HEK293T (cell line): ENCODE measurements around the gene NAGLU.

Experiments used
- CTCF ChIA-PET: fragments of 350-600 bp; formaldehyde crosslinking; extraction: SDS; loops from one replicate; lab custom pipeline; 2021; ENCODE audit warnings: antibody characterized with exemption, inconsistent platforms; lab: Yijun Ruan, JAX
- POLR2A ChIA-PET: fragments of 350-600 bp; formaldehyde crosslinking; extraction: SDS; loops from one replicate; lab custom pipeline; 2020; ENCODE audit warnings: antibody characterized with exemption, inconsistent platforms; lab: Yijun Ruan, JAX
- DNase-seq: peaks from one replicate; pipeline ENCODE4 v3.0.0; 2012; ENCODE audit warnings: mixed read lengths; ENCODE audit errors: extremely low spot score
- ARNT ChIP-seq: fragments of 450-650 bp; IDR thresholded peaks from 2 replicates; pipeline ENCODE4 v1.6.1; 2017; ENCODE audit warnings: mild to moderate bottlenecking
- BHLHE40 ChIP-seq: fragments of 450-650 bp; IDR thresholded peaks from 2 replicates; pipeline ENCODE4 v1.6.1; 2016; ENCODE audit warnings: mild to moderate bottlenecking, moderate library complexity, borderline replicate concordance
- CTBP1 ChIP-seq: fragments of 450-650 bp; IDR thresholded peaks from 2 replicates; pipeline ENCODE4 v1.6.1; 2016; ENCODE audit warnings: borderline replicate concordance
- ELF4 ChIP-seq: fragments of 450-650 bp; IDR thresholded peaks from 2 replicates; pipeline ENCODE4 v1.6.1; 2017; ENCODE audit warnings: antibody characterized with exemption
- FOXA1 ChIP-seq: fragments of 450-650 bp; IDR thresholded peaks from 2 replicates; pipeline ENCODE4 v1.6.1; 2016; ENCODE audit warnings: mild to moderate bottlenecking
- FOXK2 ChIP-seq: fragments of 450-650 bp; IDR thresholded peaks from 2 replicates; pipeline ENCODE4 v1.6.1; 2016; ENCODE audit warnings: mild to moderate bottlenecking
- FOXM1 ChIP-seq: fragments of 450-650 bp; IDR thresholded peaks from 2 replicates; pipeline ENCODE4 v1.6.1; 2017; ENCODE audit warnings: mild to moderate bottlenecking, borderline replicate concordance
- HDGF ChIP-seq: fragments of 450-650 bp; IDR thresholded peaks from 2 replicates; pipeline ENCODE4 v1.6.1; 2017; ENCODE audit warnings: antibody characterized with exemption, borderline replicate concordance
- L3MBTL2 ChIP-seq: fragments of 450-650 bp; conservative IDR thresholded peaks from 2 replicates; pipeline ENCODE4 v1.6.1; 2016; ENCODE audit warnings: mild to moderate bottlenecking
- LEF1 ChIP-seq: fragments of 450-650 bp; IDR thresholded peaks from 2 replicates; pipeline ENCODE4 v1.6.1; 2017; ENCODE audit warnings: mild to moderate bottlenecking, borderline replicate concordance
- NFRKB ChIP-seq: fragments of 450-650 bp; IDR thresholded peaks from 2 replicates; pipeline ENCODE4 v1.6.1; 2016; ENCODE audit warnings: mild to moderate bottlenecking, moderate library complexity
- PKNOX1 ChIP-seq: fragments of 450-650 bp; IDR thresholded peaks from 2 replicates; pipeline ENCODE4 v1.6.1; 2016
- SP1 ChIP-seq: fragments of 450-650 bp; IDR thresholded peaks from 2 replicates; pipeline ENCODE4 v1.6.1; 2017
- SUZ12 ChIP-seq: fragments of 450-650 bp; IDR thresholded peaks from 2 replicates; pipeline ENCODE4 v1.6.1; 2016; ENCODE audit warnings: mild to moderate bottlenecking
- TARDBP ChIP-seq: fragments of 450-650 bp; IDR thresholded peaks from 2 replicates; pipeline ENCODE4 v1.6.1; 2016
- ZNF384 ChIP-seq: fragments of 450-650 bp; IDR thresholded peaks from 2 replicates; pipeline ENCODE4 v1.6.1; 2016

The NAGLU gene

GRCh38 chr17:42507671-42508070 is 28.4 kb upstream of the NAGLU start:
- CTCF ChIA-PET = interaction anchor here (0.6 to 2.4 kb wide), 2 partner anchors 10 to 25 kb away, joined by 3 to 12 read pairs; no protein-coding TSS in a partner anchor
- TF ChIP-seq ELF4 = no peak
- TF ChIP-seq FOXM1 = no peak
- TF ChIP-seq SP1 = no peak
- TF ChIP-seq BHLHE40 = no peak
- no peak for TF ChIP-seq ARNT
- no peak for TF ChIP-seq FOXK2
- TF ChIP-seq TARDBP = no peak
- no peak for TF ChIP-seq SUZ12
- TF ChIP-seq FOXA1 = no peak
- no peak for TF ChIP-seq L3MBTL2
- no peak for TF ChIP-seq CTBP1
- TF ChIP-seq PKNOX1 = no peak
- TF ChIP-seq LEF1 = no peak
- POLR2A ChIA-PET = interaction anchor here (1.1 kb wide), 1 partner anchor 25 kb away, joined by 3 read pairs; no protein-coding TSS in a partner anchor
- DNase-seq = no peak

DNA sequence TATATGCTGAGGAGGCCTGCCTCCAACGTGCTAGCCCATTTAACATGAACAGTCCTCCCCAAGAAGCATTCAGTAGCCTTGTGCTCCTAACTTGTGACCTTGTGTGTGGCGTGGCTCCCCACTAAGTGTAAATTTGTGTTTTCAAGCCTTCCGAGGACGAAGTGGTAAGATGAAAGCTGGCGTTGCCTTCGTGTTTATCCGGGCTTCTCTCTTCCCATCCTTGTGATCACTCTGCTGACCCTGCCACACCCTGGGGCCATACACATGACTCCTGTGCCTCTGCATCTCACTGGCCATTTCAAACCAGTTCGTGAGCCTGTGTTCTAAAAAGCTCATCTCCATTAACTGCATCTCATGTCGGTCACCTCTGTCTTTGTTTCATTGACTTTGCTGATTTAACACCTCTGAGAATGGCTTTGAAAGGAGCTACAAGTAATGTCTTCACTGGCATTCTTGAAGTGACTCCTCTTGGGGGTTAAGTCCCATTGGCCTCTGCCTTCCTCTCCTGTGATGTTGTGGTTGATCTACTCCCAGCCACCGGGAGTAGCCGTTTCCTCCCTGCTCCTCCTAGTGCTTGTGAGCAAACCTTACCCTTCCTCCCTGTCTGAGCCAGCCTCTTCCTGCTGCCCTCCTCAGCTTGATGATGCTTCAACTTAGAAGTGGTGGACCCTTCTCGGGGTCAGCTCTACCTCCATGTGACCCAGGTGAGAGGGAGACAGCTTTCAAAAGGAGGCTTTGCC is 27.4 kb upstream of the NAGLU start:
- no peak for TF ChIP-seq ZNF384
- no peak for DNase-seq
- POLR2A ChIA-PET = no interaction called here
- CTCF ChIA-PET = interaction anchor here (2.4 kb wide), 1 partner anchor 9 kb away, joined by 12 read pairs; no protein-coding TSS in a partner anchor

- ChIA-PET CTCF (no interaction called here), POLR2A (no interaction called here)
- DNase-seq = no peak
- TF ChIP-seq SUZ12 (no peak), L3MBTL2 (no peak), ELF4 (no peak), ARNT (no peak), SP1 (no peak), FOXM1 (no peak), PKNOX1 (no peak), LEF1 (no peak), ZNF384 (no peak), FOXA1 (no peak), HDGF (no peak), BHLHE40 (no peak), FOXK2 (no peak), TARDBP (no peak), CTBP1 (no peak), NFRKB (no peak)
These were observed 26.6 kb upstream of the NAGLU start for GRCh38 chr17:42509409-42509808.

DNA sequence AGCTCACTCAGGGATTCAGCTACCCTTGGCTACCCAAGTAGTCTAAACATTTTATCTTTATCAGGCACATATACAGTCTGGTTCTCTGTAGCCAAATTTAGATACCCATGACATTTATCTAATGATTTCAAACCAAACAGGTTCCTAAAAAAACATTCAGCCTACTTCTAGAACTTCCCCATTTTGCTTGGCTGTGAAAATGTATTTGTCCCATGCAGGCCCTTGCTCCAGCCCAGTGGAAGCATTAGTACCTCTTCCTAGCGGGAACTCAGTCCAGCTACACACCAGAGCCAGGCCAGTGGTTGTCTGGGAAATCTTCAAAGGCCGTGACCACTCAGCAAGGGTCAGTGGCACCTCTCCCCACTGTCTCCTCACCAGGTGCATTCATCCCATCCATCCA is 26.2 kb upstream of the NAGLU start:
- POLR2A ChIA-PET = no interaction called here
- CTCF ChIA-PET = no interaction called here
- DNase-seq = no peak
- no peak for TF ChIP-seq FOXK2
- TF ChIP-seq ELF4 = no peak
- no peak for TF ChIP-seq PKNOX1
- TF ChIP-seq SP1 = no peak
- TF ChIP-seq L3MBTL2 = no peak
- TF ChIP-seq NFRKB = no peak
- no peak for TF ChIP-seq ZNF384
- no peak for TF ChIP-seq ARNT

GRCh38 chr17:42512246-42512645 is 23.8 kb upstream of the NAGLU start:
- POLR2A ChIA-PET = no interaction called here
- TF ChIP-seq PKNOX1 (no peak), ELF4 (no peak), L3MBTL2 (no peak), CTBP1 (no peak), HDGF (no peak), SP1 (no peak), BHLHE40 (no peak), SUZ12 (no peak), ARNT (no peak), FOXA1 (no peak), FOXK2 (no peak), ZNF384 (no peak), NFRKB (no peak), LEF1 (no peak), FOXM1 (no peak), TARDBP (no peak)
- CTCF ChIA-PET = no interaction called here
- DNase-seq = no peak
